ENCODE measurements around the gene DKK3. TPM values are rescaled to one million over a fixed set of nuclear protein-coding genes. Genes with fewer than 3 reads are reported as not detected.

The DKK3 gene
- polyA plus RNA-seq, 3 donors = 72.0 to 81.3 (median 72.5) TPM

Other genes with a start within 250 kb of the DKK3 start
- gene USP47, start 166.7 kb downstream of the DKK3 start, polyA plus RNA-seq (ENCODE audit: insufficient read length in 3 of 3) = 10 to 100 TPM; 90.4 to 97.5 (median 91.0) TPM
- 1 to 10 TPM; 6.7 to 8.3 (median 7.1) TPM for gene MICAL2, start 102.0 kb upstream of the DKK3 start, polyA plus RNA-seq (ENCODE audit: insufficient read length in 3 of 3)